HG02610 (cell line): Measurements from ENCODE around the gene MT1E.
"Not testable (repeated sequence)": the region's sequence is repeated elsewhere in the genome, so short reads cannot be mapped to it uniquely, and the experiment has no call there.

Experiments
- ATAC-seq: cut with Tn5 transposase; IDR thresholded peaks from one replicate; pipeline ENCODE4 v1.9.1; 2021; ENCODE audit warnings: mild to moderate bottlenecking, moderate library complexity; ENCODE audit not compliant: unreplicated experiment

The MT1E gene

GRCh38 chr16:56625140-56625942 is at the start of gene MT1E:
Gene MT1E (plus strand): TSS chr16:56625781. CDS start chr16:56625852, 71 bp downstream.
- ATAC-seq = peak; percentile 38

- ATAC-seq = no peak
Measured at GRCh38 chr16:56576585-56577299, 48.8 kb upstream of the MT1E start.

DNA sequence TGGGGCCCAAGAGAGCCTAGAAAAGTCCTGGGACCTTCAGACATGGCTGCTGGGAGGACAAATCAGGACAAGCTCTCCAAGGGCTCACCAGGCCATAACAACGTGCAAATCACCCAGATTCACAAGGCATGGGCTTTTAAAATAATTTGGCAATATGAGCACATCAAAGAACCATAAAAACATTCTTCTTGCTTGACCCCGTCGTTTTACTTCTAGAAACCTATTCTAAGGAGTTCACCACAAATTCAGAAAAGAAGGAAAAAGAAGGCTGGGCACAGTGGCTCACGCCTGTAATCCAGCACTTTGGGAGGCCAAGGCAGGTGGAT is 48.3 kb upstream of the MT1E start:
- no peak for ATAC-seq

DNA sequence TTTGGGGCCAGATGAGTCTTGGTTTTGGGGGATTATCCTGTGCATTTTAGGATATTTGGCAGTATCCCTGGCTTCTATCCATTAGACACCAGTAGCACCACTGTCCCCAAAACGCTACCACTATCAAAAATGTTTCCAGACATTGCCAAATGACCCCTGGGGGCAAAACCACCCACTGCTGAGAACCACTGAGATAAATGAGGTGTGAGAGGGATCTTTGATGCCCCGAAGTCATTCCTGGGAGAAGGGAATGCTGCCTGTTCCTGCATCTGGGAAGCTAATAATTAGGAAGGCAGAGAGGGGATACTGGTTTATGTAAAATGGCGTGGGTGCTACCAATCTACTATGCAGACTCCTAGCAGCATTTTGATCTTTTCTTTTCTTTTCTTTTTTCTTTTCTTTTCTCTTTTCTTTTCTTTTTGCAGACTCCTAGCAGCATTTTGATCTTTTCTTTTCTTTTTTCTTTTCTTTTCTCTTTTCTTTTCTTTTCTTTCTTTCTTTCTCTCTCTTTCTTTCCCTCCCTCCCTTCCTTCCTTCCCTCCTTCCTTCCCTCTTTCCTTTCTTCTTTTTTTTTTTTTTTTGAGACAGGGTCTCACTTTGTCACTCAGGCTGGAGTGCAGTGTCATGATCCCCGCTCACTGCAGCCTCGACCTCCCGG is 45.1 kb upstream of the MT1E start:
- no peak for ATAC-seq

DNA sequence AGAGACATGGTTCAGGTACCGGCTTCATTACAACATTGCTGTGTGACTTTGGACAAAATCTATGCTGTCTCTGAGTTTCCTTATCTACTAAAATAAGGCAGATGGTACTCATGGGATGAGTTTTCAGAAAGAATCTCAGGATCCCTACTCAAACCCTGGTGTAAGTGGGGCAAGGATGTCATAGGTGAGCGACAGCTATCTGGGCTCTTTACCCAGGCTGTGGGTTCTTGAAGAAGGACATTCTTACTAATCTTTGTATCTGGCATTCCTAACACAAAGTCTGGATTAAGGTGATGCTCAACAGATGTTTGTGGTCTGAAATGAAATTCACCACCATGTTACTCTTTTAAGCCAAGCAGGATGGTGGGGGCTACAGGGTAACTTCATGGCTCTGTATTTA is 42.7 kb upstream of the MT1E start:
- ATAC-seq = not testable (repeated sequence)

DNA sequence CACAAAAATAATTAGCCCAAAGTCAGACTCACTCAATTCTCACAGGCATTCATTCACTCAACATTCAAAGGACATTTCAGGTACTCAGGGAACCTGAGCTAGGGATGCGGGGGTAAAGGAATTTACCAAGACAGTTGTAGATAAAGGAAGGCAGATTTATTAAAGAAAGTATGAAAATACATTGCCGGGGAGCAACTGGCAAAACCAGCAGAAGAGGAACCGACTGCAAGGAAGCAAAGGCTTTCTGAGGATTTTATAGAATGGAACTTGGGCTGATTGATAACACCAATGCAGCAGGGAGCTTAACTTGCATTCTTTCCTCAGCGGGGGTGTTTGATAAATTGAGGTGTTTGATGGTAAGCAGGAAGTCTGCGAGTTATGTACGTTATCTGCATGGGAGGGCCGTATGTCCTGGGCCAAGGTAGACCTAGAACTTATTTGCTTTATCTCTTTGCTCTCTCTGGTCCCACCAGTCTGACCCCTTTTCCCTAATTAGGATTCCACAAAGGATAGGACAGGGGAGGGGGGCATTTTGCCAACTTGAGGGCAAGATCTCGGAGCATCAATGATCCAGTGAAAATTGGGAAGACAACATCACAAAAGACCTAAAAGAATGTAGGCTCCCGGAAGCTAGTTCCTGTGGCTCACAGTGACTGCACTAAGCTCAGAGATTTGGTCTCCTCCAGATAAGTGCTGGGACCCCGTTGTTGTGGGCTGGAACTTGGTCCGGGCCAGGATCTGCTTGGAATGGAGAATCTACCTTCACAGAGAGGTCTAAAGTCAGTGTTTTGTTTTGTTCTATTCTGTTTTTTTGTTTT is 42.0 kb upstream of the MT1E start:
- no peak for ATAC-seq

DNA sequence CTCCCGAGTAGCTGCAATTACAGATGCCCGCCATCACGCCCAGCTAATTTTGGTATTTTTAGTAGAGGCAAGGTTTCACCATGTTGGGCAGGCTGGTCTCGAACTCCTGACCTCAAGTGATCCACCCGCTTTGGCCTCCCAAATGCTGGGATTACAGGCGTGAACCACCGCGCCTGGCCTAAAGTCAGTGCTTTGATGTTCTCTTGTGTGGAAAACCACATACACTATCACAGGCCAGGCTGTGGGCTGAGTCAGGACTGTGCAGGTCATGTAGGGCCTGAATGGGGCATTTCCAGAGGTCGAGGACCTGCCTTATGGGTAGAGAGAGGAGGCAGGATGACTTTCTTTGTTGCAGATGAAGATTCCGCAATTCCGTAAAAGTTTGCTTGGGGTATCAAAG is 41.3 kb upstream of the MT1E start:
- ATAC-seq = no peak

GRCh38 chr16:56588781-56589140 is 36.8 kb upstream of the MT1E start:
- no peak for ATAC-seq

- ATAC-seq = no peak
Measured at GRCh38 chr16:56589141-56590039, 36.2 kb upstream of the MT1E start, which contains the start of gene MT3. Gene MT3 (plus strand): TSS chr16:56589528. CDS start chr16:56589591, 63 bp downstream.

DNA sequence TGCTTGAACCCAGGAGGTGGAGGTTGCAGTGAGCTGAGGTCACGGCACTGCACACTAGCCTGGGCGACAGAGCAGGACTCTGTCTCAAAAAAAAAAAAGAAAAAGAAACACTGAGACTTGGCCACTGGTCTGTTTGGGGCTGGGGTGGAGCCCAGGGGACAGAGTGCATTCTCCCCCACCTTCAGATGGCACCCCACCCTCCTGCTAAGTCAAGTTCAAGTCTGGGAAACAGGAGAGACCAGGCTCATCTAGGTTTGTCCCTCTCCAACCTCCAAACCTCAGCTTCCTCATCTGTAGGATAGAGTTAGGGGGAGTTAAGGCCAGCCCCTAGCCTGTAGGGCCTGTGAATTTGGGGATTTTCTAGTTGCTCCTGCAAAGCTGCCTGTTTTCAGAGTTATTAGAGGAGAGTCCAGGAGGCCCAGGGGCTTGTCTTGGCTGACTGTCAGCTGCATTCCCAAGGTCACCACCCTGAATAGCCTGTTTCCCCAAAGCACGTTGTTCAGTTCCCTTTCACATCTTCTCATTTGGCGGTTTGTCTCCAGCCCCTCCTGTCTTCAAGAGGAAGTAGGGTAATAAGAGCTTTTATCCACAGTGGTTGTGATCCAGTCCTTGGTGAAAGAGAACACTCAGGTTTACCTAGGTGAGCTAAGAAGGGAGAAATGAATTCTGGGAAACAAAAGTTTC is 34.1 kb upstream of the MT1E start:
- ATAC-seq = no peak

GRCh38 chr16:56593573-56594291 is 31.8 kb upstream of the MT1E start:
- ATAC-seq = no peak

- ATAC-seq = no peak
Measured at GRCh38 chr16:56594292-56594619, 31.3 kb upstream of the MT1E start.

- ATAC-seq = no peak
Measured at GRCh38 chr16:56600398-56600999, 25.1 kb upstream of the MT1E start.

DNA sequence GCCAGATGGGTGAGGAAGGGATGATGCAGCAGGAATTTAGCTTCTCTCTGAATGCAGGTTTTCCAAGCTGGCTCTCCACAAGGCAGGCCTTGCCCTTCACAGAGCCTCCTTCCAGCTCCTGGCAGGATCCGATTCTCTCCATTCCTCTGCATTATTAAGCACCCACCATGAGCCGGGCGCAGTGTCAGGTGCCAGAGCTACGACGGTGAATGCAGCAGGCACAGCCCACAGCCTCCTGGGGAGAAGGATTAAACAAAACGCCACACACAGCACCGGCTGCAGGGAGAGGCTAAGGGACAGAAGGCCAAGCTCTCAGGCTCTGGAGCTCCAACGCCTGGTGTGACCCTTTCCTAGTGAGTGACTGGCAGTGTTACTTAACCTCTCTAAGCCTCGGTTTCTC is 24.3 kb upstream of the MT1E start:
- no peak for ATAC-seq

- ATAC-seq = no peak
Measured at GRCh38 chr16:56603589-56603988, 22.0 kb upstream of the MT1E start.

DNA sequence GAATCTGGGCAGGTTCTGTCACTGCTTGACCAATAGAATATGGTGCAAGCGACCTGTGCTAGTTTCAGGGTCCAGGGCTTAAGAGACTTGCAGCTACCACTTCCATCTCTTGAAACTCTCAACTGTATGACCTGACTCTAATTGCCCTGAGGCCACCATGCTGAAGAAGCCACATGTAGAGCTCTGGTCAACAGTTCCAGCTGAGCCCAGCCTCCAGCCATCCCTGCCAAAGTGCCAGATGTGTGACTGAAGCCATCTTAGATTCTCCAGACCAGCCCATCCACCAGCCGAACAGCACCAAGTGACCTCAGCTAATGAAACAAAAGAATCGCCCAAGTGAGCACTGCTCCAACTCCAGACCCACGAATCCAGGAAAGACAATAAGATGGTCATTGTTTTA is 20.6 kb upstream of the MT1E start:
- no peak for ATAC-seq

DNA sequence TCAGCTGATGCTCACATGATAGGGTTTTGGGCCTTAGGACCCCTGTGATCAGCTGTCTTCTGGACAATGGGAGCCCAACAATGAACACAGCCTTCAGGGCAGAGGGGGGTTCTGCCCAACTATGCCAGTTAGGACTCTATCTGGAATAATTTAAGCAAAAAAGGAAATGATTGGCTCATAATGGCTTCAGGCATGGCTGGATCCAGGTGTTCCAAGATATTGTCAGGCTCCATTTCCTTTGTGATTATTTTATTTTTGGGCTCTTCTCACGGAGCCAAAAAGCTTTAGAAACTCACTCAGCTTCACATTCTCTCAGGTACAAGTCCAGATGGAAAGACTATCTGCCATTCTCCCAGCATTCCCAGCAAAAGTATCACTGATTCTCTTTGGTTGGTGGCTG is 20.1 kb upstream of the MT1E start:
- no peak for ATAC-seq

DNA sequence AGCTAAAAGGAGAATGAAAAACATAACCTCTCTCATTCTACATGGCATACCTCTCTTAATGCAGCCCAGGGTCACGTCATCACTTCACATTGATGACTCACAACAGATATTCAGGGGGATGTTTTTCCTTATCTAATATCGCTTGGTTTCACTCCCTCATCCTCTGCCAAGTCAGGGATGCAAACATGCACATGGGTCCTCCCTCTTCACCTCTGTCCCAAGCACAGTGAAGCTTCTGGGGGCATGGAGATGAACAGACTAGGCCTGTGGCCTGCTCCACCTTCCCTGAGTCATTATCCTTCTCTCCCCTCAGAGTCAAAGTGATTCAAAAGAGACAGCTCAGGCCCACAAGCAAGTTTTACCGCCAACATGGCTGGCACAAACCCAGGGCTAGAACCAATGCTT is 19.5 kb upstream of the MT1E start:
- ATAC-seq = no peak
